GM21619 (cell line): ENCODE data around the gene GLIS1.

ENCODE experiments used
- ATAC-seq: cut with Tn5 transposase; IDR thresholded peaks from one replicate; pipeline ENCODE4 v1.9.1; 2021; ENCODE audit not compliant: unreplicated experiment

Gene GLIS1

DNA sequence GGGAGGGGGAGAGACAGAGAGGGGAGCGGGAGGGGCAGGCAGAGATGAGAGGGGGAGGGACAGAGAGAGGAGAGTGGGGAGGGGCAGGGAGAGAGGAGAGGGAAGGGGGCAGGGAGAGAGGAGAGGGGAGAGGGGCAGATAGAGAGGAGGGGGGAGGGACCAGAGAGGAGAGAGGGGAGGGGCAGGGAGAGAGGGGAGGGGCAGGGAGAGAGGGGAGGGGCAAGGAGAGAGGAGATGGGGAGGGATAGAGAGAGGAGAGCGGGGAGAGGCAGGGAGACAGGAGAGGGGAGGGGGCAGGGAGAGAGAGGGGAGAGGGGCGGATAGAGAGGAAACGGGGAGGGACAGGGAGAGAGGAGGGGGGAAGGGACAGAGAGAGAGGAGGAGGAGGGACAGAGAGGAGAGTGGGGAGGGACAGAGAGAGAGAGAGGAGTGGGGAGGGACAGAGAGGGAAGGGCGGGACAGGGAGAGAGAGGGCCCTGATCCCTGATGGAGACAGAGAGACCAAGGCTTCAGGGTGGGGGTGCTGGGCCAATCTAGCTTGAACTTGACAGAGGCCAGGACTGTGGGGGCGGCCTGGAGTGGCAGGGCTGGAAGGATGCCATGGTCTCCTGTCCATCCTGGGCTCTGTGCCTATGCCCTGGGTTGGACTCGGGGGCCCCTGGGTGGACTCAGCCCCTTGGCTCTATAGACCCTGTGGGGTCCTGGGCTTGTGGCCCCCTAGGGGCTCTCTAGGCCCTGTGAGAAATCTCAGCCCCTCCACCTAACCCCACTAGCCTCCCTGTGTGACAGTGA, 236.1 kb downstream of the GLIS1 start:
- ATAC-seq: no peak

GRCh38 chr1:53501065-53502005, 237.6 kb downstream of the GLIS1 start:
- ATAC-seq: no peak

DNA sequence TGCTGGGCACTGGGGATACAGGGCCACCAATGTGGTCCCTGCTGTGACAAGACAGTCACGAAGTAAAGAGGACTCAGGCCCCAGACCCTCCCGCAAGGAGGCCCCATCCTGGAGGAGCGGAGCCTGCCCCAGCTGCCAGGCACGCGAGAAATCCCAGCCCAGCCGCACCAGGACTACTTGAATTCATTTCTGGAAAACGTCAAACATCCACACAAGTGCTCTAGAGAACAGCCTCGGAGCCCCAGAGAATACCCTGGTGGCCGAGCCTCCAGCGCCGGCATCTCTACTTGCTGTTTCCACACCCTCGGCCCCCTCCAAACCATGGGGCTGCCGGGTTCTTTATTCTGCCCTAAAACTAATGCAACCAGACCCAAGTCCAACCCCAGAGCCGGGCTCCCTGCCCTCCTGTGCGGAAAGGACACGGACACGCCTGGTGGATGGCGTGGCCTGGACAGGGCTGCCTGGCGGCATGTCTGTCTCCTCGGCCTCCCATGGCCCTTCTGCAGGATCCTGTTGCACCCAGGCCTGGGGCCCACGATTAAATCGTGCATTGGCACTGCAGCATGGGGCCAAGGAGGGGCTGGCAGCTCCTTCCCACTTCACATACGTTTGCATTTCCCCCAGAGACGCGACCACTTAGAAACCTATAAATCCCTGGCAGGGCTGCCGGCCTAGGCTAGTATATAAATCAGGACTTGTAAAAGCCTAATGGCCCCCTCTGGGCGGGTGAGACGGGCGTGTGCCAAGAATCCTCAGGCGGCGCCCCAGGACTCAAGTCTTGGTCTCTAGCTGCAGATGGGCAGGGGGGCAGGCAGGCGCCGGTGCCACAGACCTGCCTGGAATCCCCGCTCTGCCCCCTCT, 238.5 kb downstream of the GLIS1 start:
- no peak for ATAC-seq

GRCh38 chr1:53499257-53500203, 239.4 kb downstream of the GLIS1 start:
- ATAC-seq: no peak

- ATAC-seq: no peak
Observed at GRCh38 chr1:53498555-53499131, 240.3 kb downstream of the GLIS1 start.

DNA sequence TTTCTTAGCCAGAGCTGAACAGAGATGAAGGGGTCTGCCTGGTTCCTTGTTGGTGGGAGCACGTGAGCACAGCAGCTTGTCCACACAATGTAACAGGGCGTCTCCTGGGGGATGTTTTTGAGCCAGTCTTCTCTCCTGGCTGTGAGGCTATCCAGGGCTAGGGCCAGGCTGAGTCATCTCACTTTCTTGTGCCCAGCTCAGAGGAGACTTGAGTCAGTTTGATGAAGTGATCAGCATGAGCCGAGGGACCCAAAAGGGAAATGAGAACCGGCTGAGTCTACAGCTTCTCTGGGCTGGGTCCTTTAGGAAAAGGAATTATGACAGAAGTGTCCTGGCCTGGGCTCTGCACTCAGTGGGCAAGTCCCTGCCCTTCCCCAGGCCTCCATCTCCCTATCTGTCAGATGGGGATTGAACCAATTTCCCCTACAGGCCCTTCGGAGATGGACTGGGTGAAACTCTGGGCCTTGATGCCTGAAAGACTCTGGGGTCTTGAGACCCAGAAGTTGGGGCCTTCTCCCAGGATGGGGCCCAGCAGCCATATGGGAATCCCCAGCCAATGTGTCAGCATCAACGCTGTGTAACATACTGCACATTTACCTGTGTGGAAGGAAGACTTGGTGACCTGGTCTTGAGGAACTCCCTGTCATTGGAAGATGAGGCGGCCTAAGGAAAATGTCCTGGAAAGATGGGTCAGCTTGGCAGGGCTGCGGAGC, 243.2 kb downstream of the GLIS1 start:
- no peak for ATAC-seq

DNA sequence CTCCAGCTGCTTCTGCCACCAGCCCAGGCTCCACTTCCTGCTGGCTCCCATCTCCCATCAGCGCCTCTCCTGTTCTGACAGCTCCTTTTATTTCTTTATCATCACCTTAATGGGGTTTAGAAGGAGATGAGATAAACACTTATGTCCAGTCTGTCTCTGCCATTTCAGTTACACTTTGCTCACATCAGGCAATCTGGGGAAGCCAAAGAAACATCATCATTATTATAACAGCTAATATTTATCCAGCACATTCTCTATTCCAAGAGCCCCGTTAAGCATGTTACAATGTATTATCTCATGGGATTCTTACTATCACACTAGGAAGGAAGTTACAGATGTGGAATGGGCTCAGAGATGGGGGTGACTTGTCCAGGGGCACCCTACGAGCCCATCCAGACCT, 248.6 kb downstream of the GLIS1 start:
- ATAC-seq: no peak

DNA sequence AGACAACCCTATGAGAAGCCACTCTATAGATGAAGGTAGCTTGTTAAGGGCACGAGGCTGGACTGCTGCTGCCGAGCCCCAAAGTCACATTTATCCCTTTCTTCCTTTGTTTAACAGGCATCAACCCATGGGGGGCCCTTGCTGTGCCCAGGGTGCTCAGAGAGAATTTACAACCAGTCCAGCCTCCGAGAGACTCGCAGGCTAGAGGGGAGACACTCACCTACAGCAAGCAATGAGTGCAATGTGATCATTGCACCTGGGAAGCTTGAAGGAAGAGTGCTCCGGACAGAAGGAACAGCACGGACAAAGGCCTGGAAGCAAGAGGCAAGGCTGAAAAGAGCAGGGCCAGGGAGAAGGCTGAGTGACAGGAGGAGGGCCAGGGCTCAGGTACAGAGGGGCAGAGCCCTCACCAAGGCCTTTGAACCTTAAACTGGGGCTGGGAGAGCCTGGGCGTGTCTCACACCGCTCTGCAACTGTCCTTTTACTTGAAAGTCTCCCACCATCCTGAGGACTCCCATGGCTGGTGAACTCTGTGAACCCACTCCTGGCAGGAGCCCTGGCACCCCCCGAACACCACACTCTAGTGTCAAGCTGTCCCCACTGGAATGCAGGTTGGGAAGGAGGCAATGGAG, 252.5 kb downstream of the GLIS1 start:
- ATAC-seq: no peak

- no peak for ATAC-seq
Observed at GRCh38 chr1:53485478-53486394, 253.2 kb downstream of the GLIS1 start.

DNA sequence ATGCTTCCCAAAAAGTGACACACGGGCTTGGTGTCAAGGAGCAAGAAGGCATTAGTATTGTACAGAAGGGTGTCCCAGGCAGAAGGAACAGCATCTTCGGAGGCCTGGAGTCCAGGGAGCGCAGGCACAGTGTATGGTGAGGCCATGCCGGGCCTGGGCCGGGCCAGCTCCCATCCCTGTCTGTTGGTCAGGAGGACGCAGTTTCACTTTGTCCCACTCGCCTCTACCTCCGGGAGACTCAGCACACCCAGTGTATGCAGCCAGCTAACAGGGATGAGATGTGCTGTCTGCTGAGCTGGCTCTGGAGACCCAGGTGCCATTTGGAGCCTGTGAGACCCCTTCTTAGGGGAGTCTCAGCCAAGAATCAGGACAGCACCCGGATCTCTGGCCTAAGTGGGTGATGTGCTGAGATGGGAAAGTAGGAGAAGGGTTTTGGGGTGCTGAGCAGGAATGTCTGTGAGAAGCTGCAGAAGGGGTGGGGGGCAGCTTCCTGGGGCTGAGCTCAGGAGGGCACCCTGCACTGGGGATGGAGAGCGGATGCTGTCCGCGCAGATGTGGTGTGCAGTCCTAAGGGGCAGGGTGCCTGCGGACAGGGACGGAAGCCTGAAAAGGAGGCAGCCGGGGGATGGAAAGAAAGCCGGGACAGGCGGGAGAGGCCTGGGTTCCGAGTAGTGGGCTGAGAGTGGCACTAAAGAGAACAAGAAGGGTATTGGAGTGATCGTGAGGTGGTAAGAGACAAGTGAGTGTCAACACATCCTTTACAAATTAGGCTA, 254.1 kb downstream of the GLIS1 start:
- no peak for ATAC-seq

- ATAC-seq: no peak
Observed at GRCh38 chr1:53483656-53484055, 255.3 kb downstream of the GLIS1 start.

DNA sequence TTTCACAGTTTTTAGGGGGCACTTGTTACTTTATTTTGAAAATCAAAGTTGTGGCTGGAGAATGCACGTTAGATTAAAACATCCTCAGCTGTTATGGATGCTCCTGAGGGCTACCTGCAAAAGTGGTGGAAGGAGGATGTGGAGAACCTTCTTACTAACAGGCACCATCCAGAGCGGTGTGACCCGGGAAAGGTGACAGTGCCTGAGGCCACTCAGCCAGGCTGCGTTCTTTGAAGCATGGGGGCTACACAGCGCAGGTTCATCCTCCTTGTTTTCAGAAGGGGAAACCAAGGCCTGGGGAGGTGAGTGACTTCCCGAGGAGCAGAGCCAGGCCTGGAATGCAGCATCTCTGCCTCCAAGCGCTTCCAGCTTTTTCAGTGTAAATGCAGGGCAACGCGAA, 255.8 kb downstream of the GLIS1 start:
- no peak for ATAC-seq

GRCh38 chr1:53482441-53483153, 256.4 kb downstream of the GLIS1 start:
- ATAC-seq: no peak

DNA sequence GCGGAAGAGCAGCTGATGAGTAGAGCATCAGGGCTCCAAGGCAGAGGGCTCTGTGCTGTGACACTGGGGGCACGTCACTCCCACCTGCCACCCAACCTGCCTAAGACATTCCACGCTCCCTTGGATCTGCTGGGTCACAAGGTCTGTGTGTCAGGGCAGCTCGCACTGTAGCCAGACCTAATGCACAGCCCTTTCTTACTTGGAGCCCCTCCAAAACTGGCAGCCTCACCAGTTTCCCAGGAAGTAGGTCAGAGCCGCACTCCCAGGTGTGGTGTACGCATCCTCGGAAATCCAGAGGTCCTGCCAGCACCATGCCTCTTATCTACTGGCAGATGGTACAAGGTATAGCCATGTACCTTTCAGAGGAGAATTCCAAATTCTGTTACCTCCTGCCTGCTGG, 257.5 kb downstream of the GLIS1 start:
- no peak for ATAC-seq

GRCh38 chr1:53480678-53481077, 258.3 kb downstream of the GLIS1 start:
- no peak for ATAC-seq

- ATAC-seq: no peak
Observed at GRCh38 chr1:53478502-53478818, 260.5 kb downstream of the GLIS1 start.
